Activated T-cell treated with anti-CD3 and anti-CD28 coated beads for 4 hours (primary cell): Measurements from ENCODE around the gene SOCS4.
"Not testable (repeated sequence)": the region's sequence is repeated elsewhere in the genome, so short reads cannot be mapped to it uniquely, and the experiment has no call there.

Experiments used
- DNase-seq: peaks from one replicate; pipeline ENCODE4 v3.0.0-alpha.2; 2020

Gene SOCS4, protein sequence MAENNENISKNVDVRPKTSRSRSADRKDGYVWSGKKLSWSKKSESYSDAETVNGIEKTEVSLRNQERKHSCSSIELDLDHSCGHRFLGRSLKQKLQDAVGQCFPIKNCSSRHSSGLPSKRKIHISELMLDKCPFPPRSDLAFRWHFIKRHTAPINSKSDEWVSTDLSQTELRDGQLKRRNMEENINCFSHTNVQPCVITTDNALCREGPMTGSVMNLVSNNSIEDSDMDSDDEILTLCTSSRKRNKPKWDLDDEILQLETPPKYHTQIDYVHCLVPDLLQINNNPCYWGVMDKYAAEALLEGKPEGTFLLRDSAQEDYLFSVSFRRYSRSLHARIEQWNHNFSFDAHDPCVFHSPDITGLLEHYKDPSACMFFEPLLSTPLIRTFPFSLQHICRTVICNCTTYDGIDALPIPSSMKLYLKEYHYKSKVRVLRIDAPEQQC

DNA sequence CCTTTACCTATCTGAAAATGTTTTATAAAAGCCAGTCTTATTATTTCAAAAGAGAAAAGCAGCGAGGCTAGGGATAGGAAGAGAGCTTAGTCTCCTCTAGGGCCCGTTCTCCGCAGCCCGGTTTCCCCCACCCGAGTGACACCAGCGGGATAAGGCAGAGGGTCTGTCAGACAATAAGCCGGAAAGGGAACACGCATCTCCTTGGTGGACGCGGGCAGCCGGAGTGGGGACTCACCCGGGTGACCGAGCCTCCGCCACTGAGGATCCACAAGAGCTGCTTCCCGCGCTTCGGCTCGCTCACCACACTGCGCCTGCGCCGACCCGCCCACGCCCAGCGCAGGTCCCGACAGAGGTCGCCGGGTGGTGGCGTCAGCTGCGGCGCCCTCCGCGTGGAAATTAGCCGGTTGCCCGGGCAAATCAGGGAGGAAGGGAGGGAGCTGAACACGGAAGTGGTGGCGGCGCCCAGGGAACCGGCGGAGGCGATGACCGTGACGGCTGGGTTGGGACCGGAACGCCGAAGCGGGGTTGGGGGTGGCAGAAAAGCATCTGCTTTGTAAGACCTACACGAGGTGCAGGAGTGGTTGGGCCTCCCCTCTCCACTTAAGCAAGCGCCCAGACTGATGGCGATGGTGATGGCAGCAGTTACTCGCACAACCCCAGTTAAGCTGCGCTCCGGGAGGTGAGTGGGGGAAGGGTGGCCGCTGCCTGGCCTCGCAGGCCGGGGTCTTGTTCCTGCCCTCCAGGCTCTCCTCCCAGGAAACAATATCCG is at the start of gene SOCS4, which contains the start of gene WDHD1:
SOCS4 (plus strand) TSS at position 444 of the 769 bp plus-strand sequence. CDS start 15,806 bp downstream, outside the sequence.
WDHD1 (minus strand) TSS at position 307 of the 769 bp plus-strand sequence. CDS start 312 bp downstream, outside the sequence.
- peak; percentile 95 for DNase-seq

DNA sequence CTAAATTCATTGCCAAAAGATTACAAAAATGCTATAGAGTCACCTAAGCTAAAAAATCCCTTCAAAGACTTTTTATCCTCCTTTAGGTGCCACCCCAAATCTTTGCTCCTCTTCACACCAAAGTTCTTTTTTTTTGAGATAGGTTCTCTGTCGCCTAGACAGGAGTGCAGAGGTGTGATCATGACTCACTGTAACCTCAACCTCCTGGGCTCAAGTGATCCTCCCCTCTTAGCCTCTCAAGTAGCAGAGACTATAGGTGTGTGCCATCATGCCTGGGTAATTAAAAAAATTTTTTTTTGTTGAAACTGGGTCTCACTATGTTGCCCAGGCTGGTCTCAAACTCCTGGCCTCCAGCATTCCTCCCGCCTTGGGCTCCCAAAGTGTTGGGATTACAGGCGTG is 48.0 kb upstream of the SOCS4 start:
- DNase-seq, result no peak

DNA sequence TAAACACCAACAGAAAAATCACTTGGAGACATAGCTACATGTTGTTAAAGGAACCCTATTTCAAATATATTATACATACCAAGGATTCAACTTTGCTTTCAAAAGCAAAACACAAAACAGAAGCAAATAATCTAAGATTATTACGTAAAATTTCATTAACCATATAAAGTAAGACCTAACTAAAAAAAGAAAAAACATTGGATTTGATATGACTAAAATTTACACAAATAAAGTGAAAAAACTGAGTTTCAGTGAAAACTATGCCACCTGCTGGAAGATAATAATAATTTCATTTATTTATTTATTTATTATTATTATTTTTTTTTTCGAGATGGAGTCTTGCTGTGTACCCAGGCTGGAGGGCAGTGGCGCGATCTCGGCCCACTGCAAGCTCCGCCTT is 45.3 kb upstream of the SOCS4 start:
- DNase-seq, result no peak

DNA sequence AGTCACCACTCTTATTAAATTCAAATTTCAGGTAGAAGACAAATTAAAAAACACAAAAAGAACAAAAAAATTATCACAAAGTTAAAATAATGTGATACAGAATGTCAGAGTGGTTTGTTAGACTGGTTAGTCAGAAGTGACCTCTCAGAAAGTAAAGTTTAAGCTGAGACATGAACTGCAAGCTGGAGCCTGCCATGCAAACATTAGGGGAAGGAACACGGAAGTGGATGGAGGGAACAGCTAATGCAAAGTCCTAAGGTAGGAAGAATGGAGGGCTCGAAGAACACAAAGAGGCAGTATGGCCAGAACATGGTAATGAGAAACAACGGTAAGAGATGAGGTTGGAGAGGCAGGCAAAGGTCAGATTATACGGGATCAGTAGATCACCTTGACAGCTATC is 41.9 kb upstream of the SOCS4 start:
- no peak for DNase-seq

DNA sequence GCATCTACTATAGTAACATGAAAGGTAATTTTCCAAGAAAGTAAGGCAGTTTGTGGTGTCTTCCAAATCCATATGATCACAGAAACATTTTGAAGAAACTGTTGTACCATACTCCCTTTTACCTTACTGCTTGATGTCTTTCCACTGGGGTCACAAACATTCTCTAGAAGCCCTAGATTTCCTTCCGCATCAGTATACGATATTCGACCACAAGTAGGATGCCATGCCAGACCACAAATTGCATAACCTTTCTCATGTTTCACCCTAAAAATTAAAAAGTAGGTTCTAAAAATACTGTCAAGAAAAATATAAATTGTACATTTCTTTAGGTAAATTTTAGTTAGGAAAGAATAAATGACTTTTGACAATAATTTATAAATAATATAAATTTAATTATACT is 26.7 kb upstream of the SOCS4 start:
- no peak for DNase-seq

DNA sequence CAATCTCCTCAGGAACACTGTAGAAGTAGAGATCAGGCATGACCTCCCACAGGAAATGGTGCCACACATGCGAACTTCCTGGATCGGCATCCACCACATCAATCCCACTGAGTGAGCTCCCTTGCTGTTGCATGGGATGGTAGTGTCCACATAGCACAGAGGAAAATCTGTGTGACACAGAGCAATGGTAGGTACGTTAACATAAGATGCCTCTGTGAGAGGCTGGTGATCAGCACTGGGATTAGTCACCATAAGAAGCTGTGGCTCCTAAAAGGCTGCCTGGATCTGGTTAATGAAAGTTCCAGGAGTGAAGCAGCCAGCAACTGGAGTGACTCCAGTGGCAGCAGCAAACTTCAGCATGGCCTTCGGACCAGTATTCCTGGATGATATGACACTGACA is 22.0 kb upstream of the SOCS4 start:
- no peak for DNase-seq

DNA sequence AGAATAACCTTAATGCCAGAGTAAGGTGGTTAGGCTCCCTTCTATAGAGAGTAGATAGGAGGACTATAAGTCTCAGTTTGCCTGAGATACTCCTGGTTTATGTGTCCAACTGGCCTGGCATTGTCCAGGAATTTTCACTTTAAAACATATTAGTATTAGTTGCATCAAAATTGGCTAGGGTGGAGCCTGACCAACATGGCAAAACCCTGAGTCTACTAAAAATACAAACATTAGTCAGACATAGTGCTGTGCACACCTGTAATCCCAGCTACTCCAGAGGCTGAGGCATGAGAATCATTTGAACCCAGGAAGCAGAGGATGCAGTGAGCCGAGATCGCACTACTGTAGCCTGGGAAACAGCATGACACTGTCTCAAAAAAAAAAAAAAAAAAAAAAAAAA is 12.0 kb upstream of the SOCS4 start:
- DNase-seq, result no peak

DNA sequence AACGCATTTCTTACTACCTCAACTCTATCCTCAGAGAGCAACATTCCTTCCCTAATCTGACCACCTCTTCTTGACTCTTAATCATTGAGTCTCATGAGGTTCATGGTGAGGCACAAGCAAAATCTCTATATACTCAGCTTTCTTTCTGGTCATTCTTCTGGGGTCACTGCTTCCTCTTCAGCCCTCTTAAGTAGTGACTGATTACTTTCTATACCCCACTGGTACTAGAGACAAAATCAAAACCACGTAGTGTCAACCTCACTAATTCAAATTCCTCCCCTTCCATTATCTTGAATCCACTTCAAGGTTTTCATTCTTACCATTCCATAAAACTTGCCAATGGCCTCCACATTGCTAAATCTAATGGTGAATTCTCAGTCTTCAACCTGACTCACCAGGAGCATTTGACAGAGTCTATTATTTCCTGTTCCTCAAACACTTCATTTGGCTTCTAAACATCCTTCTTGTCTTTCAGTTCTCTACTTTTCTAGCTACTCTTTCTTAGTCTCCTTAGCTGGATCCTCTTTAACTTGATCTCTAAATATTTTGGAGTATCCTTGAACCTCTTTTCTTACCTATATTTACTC is 7.0 kb upstream of the SOCS4 start:
- no peak for DNase-seq

DNA sequence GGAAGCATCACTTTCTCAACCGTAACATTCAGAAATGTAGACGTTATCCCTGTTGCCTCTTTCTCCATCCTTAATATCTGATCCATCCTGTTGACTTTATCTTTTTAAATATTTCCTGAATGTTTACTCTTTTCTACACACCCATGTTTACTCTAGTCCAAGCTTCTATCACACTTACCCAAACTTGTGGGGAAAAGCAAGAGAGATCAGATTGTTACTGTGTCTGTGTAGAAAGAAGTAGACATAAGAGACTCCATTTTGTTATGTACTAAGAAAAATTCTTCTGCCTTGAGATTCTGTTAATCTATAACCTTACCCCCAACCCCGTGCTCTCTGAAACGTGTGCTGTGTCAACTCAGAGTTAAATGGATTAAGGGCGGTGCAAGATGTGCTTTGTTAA is 2.7 kb upstream of the SOCS4 start:
- DNase-seq, result not testable (repeated sequence)

DNA sequence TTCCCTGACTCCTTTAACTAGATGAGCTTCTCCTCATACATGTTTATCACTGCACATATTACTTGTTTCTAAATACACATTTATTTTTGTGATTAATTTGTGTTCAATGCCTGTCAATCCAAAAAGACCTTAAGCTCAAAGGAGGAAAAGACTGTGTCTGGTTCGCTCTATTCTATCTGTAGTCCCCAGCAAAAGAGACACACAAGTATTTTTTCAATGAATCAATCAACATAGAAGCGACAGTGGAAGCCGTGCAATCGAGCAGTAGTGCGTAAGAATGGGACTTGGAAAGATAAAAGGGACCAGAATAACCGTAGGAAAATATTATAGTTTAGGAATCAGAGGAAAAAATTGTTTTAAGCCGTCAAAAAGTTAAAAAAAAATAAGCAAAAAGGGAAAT is 1.1 kb upstream of the SOCS4 start:
- DNase-seq, result no peak

DNA sequence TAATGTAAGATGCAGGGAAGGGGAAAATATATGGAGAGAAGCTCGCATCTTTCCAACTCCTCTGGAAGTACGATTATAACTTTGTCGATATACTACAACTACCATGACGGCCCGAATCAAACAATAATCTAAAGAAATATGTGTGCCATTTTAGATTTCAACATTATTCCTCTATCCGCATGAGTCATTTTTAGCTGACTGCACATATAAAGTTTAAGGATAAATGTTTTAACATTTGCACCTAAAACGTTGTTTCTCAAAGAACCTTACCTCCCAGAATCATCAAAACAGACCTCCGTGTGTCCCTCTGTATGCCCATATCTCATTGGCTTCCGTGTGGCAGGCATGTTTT is 619 bp upstream of the SOCS4 start:
- no peak for DNase-seq

DNA sequence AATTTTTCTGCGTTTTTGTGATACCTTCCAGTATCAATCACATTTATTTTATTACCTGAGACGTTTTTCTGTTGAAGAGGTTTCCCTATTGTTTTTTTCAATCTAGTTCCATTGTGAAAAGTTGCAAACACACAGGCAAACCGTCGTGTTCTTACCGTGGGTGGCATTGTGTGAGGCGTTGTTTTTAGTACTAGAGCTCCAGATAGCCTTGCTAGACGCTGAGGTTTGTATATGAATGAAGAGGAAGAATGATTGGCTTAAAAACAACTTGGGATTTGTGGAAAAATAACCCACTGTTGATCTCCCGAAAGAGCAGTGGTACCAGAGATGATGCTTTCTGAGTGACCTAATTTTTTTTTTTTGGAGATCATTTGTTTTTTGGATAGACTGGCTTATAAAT is 1.0 kb downstream of the SOCS4 start:
- DNase-seq, result no peak

DNA sequence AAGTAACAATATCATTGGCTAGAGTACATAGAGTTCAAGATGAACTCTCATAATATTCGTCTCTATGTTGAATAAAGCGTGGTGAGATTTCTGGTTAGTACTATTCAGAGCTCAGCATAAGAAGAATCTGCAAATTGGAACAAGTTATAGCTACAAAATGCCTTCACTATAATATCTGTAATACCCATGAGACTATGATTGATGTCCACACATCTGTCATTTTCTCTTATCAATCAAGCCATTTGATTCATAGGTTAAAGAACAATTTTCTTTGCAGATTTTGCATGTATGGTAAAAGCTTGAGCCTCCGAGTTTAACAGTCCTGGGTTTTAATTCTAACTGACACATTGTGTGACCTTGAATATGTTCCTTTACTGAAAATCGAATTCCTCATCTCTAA is 1.4 kb downstream of the SOCS4 start:
- no peak for DNase-seq

DNA sequence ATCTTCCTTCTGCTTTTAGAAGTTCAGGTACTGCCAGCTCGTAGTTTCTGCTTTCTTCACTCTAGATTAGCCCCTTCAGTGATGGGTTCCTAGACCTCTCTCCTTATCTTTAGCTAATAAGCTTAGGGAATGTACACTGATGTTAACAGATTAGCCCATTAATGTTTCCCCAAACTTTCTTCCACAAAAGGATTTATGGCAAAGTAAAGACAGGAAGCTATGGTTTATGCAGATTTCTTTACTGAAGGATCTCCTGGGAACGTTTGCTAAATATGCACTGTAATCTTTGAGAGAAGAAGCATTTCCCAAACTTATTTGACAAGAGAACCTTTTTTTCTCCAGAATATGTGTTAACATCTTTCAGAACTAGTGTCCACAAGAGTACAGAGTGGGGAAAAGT is 4.2 kb downstream of the SOCS4 start:
- no peak for DNase-seq

DNA sequence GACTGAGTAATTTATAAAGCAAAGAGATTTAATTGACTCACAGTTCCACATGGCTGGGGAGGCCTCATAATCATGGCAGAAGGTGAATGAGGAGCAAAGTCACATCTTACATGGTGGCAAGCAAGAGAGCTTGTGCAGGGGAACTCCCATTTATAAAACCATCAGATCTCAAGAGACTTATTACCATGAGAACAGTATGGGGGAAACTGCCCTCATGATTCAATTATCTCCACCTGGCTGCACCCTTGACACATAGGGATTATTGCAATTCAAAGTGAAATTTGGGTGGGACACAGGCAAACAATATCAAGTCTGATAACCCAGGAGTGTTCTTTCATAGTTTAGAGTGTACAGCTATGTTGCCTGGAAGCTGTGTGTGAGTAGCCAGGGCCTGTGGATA is 11.0 kb downstream of the SOCS4 start:
- DNase-seq, result not testable (repeated sequence)

DNA sequence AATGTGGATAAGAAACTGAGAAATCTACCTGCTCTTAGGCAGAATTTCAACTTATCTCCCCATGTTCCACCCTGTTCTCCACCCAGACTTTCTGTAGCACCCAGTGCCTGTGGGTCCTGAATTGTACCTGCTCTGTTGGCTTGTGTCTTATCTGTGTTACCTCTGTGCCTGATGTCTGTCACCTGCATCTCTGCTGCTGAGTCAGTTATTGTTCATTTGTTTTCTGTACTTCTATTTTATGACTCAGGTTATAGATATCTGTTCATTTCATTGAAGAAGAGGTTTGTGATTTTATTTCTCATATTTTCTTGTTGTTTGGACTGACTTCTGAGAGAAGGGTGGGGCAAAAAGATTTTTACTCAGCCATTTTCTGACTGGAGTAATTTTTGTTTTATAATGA is 11.7 kb downstream of the SOCS4 start:
- DNase-seq, result no peak

DNA sequence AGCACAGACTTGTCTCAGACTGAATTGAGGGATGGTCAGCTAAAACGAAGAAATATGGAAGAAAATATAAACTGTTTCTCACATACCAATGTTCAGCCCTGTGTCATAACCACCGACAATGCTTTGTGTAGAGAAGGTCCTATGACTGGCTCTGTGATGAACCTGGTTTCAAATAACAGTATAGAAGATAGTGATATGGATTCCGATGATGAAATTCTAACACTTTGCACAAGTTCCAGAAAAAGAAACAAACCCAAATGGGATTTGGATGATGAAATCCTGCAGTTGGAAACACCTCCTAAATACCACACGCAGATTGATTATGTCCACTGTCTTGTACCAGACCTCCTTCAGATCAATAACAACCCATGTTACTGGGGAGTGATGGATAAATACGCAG is 16.5 kb downstream of the SOCS4 start:
- no peak for DNase-seq

DNA sequence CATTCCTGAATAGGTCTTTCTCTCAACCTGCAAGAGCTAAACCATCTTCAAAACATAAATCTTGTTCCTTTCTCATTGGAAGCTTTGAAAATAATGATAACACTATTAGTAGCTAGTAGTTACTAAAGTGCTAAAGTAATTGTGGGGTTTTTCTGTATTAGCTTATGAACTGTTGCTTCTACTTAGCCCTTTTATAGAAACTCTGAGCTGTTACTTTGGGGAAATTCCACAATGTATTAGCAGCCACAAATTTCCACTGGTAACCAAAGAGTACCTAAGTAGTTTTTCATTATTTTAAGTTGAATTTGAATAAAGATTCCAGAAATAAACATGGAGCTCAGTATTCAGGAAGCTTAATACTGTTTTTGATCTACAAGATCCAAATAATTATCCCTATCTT is 18.1 kb downstream of the SOCS4 start:
- no peak for DNase-seq

DNA sequence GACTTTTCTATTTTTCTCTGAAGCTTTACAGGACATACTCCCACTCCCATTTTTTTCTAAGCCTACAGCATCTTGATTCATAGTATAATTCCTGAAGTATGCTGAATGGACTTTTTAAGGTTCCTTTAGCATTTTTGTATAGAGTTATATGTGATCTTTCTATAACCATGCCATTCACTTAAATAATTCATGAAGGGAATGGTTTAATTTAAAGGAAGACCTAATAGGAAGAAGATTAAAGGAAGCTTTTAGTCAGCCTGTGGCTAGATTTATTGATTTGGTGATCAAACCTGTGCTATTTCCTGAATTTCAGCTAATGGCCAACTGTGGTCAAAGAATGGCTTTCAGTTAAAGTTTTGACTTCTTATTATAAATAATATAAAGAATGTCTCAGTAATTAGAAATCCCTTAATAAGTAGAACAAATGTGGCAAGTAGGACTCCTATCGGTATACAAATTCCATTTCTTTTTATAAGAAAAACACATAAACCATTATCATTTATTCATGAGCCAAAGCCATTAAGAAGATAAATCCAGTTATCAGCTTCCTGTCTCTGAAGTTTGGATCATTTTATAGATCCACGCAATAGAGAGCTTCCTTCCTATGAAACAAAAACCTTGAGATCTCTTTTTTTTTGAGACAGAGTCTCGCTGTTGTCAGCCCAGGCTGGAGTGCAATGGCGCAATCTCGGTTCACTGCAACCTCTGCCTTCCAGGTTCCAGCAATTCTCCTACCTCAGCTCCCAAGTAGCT is 20.4 kb downstream of the SOCS4 start:
- DNase-seq, result no peak

DNA sequence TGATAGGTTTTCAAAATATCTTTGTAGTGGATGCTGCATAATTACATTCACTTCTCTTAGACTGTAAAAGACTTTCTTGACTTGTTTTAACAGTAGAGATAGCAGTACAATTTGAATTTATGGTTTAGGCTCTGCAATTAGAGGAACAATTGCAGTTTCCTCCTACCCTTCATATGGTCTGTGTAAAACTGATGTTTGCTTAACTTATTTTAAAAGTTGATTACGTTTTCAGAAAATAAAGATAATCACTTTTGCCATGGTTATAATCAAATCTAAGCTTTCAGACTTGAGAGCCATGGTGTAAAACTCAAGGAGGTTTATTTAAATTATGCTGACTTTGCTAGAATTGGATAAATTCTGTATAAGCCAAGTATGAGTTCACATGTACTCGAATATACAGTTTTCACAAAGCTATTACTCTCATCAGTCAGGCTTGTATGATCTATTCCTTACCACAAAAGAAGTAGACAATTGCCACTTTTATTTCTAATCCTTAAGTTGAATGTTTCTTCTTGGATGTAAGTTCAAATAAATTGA is 21.9 kb downstream of the SOCS4 start:
- no peak for DNase-seq

DNA sequence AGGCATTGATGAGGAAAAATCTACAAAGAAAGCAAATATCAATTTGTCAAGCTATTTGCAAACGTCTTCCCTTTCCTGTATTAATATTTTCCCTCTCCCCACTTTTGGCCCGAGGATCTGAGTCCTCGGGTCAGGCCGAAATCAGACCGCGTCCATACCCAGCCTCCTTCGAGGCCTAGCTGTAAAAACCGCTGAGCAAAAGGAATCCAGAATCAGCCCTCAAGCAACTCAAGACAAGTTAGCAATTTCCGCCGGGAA is 24.1 kb downstream of the SOCS4 start:
- no peak for DNase-seq

DNA sequence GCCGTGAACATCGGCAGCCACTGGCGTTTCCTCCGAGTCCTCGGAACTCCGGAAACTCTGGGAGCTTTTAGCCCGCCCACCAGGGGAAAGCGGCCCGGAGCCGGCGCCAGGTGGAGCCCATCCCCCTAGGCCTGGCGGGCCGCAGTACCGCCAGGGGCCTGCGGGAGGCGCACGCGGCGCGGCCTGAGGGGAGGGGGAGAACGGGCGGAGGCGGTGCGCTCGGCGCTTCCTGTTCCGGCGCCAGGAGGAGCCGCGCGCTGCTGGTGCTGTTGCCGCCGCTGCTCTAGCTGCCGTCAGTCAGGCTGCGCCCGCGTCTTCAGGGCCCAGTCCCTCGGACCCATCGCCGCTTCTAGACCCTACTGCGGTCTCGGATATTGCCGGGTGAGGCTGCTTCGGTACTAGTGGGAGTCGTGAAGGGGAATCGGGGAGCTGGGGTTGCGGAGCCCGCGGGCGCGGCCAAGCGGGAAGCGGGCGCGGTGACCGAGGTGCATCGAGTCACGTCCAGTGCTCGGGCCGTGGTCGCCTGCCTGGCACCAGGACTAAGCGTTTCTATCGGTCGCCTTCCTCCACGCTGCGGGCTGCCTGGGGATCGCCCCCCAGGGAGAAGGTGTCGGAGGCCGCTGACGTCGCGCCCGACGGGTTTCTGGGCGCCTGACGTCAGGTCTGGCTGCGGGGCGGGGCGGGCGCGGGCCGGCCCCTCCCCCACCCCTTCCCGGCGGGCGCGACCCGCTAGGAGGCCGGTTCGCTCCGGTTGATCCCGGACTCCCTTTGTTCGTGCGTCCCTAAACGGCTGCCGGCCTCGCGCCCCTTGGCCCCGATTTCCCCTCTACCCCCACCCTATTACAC is 24.6 kb downstream of the SOCS4 start, which contains the start of gene MAPK1IP1L:
MAPK1IP1L (plus strand) TSS at position 225 of the 846 bp plus-strand sequence. CDS start 10,037 bp downstream, outside the sequence.
- DNase-seq, result peak; percentile 86
